ENCODE measurements around the gene HLA-DQA2.
"Not testable (repeated sequence)": the region's sequence is repeated elsewhere in the genome, so short reads cannot be mapped to it uniquely, and the experiment has no call there.

The HLA-DQA2 gene

GRCh38 chr6:32782923-32783322 lies 41.7 kb downstream of the HLA-DQA2 start:
- not testable (repeated sequence) for DNase-seq

- peak; percentile 88 for DNase-seq
Observed at GRCh38 chr6:32785781-32786533, 44.8 kb downstream of the HLA-DQA2 start.

GRCh38 chr6:32790306-32790705 lies 49.1 kb downstream of the HLA-DQA2 start:
- DNase-seq, result no peak

- DNase-seq, result no peak
Observed at GRCh38 chr6:32792901-32793435, 51.8 kb downstream of the HLA-DQA2 start.

- no peak for DNase-seq
Observed at GRCh38 chr6:32794510-32794909, 53.3 kb downstream of the HLA-DQA2 start.
